Spinal cord (tissue), 10 donors: ENCODE measurements around the gene TNIK. TPM values are rescaled to one million over a fixed set of nuclear protein-coding genes. Genes with fewer than 3 reads are reported as not detected.

Experiments used
- DNase-seq, 6 donors: peaks; one replicate each; pipeline versions ENCODE4 v3.0.0 to v3.0.0-alpha.2; 2013 to 2015; ENCODE audit warnings: low spot score in 6 of 6, low read depth in 4 of 6
- H3K27ac ChIP-seq: one replicate; pipeline ENCODE4 v1.5.1; 2013; ENCODE audit warnings: low read depth, low read length, control low read depth
- H3K27me3 ChIP-seq: one replicate; pipeline ENCODE4 v1.6.1; 2013; ENCODE audit warnings: low read length; ENCODE audit not compliant: control insufficient read depth, insufficient read depth
- H3K36me3 ChIP-seq: one replicate; pipeline ENCODE4 v1.6.1; 2013; ENCODE audit warnings: low read length; ENCODE audit not compliant: control insufficient read depth, insufficient read depth
- H3K4me1 ChIP-seq: one replicate; pipeline ENCODE4 v1.6.1; 2013; ENCODE audit warnings: low read length; ENCODE audit not compliant: control insufficient read depth, insufficient read depth
- H3K4me3 ChIP-seq: one replicate; pipeline ENCODE4 v1.5.1; 2013; ENCODE audit warnings: low read depth, low read length, control low read depth
- H3K9me3 ChIP-seq: one replicate; pipeline ENCODE4 v1.6.1; 2013; ENCODE audit warnings: low read length; ENCODE audit not compliant: control insufficient read depth, insufficient read depth
- WGBS: methylation state at CpG from one replicate; pipeline ENCODE4 v1.1.5; 2013; ENCODE audit warnings: missing lambda C conversion rate; ENCODE audit not compliant: insufficient coverage; 5-methylcytosine and 5-hydroxymethylcytosine counted together
- polyA plus RNA-seq, 2 donors: library from polyadenylated mRNA; unstranded; fragments of 120-200 nt; gene quantifications; one replicate each; pipeline ENCODE4 v1.2.1, GENCODE V29; 2013; ENCODE audit not compliant: insufficient read length in 2 of 2
- total RNA-seq, 2 donors: library from RNA; depleted of rRNA in 1 of 2; stranded (reverse); fragments of 120-200 nt in 1 of 2; fragments of >200 nt in 1 of 2; gene quantifications; one replicate each; pipeline versions ENCODE4 v1.2.3 to v1.2.4, GENCODE V29; 2013 to 2014
- donor health status: healthy.

Gene TNIK
- total and polyA plus RNA-seq, 4 donors, result 38.3 to 105 (median 88.5) TPM

- Histone ChIP-seq H3K4me1 (no peaks in the 10 kb centered on the region), H3K9me3 (peaks cover 2% of the 10 kb centered on the region), H3K36me3 (no peaks in the 10 kb centered on the region), H3K4me3 (no peak overlapping the region), H3K27ac (no peak overlapping the region), H3K27me3 (no peaks in the 10 kb centered on the region)
- 83% methylated on average over 3 of the region's 5 CpGs for WGBS
- DNase-seq, result no peak
These were observed 237.2 kb downstream of the TNIK start for GRCh38 chr3:171222995-171223394.

GRCh38 chr3:171221597-171221996 lies 238.6 kb downstream of the TNIK start:
- Histone ChIP-seq H3K4me3 (no peak overlapping the region), H3K4me1 (no peaks in the 10 kb centered on the region), H3K27ac (no peak overlapping the region), H3K27me3 (no peaks in the 10 kb centered on the region), H3K36me3 (no peaks in the 10 kb centered on the region), H3K9me3 (peaks cover 2% of the 10 kb centered on the region)
- WGBS, result no CpG with 5 or more reads among the region's 2 CpGs
- no peak for DNase-seq

GRCh38 chr3:171221104-171221503 lies 239.1 kb downstream of the TNIK start:
- H3K36me3 ChIP-seq, result no peaks in the 10 kb centered on the region
- peaks cover 2% of the 10 kb centered on the region for H3K9me3 ChIP-seq
- 100% methylated on average over 2 of the region's 2 CpGs for WGBS
- DNase-seq, result no peak
- no peaks in the 10 kb centered on the region for H3K4me1 ChIP-seq
- no peaks in the 10 kb centered on the region for H3K27me3 ChIP-seq
- no peak overlapping the region for H3K4me3 ChIP-seq
- H3K27ac ChIP-seq, result no peak overlapping the region

GRCh38 chr3:171219258-171219657 lies 240.9 kb downstream of the TNIK start:
- H3K4me3 ChIP-seq, result no peak overlapping the region
- no peaks in the 10 kb centered on the region for H3K27me3 ChIP-seq
- H3K4me1 ChIP-seq, result no peaks in the 10 kb centered on the region

GRCh38 chr3:171218069-171218468 lies 242.1 kb downstream of the TNIK start:
- WGBS, result 60% methylated on average over 1 of the region's 3 CpGs
- no peak for DNase-seq
- H3K4me1 ChIP-seq, result no peaks in the 10 kb centered on the region

More at GRCh38 chr3:171219258-171219657, 240.9 kb downstream of the TNIK start:
- no peak overlapping the region for H3K27ac ChIP-seq
- DNase-seq, result no peak
- H3K9me3 ChIP-seq, result no peaks in the 10 kb centered on the region
- no peaks in the 10 kb centered on the region for H3K36me3 ChIP-seq

GRCh38 chr3:171213907-171214306 lies 246.3 kb downstream of the TNIK start:
- Histone ChIP-seq H3K27me3 (no peaks in the 10 kb centered on the region), H3K27ac (no peak overlapping the region), H3K4me1 (no peaks in the 10 kb centered on the region), H3K9me3 (no peaks in the 10 kb centered on the region), H3K36me3 (no peaks in the 10 kb centered on the region), H3K4me3 (no peak overlapping the region)
- DNase-seq, result no peak
- no CpG with 5 or more reads among the region's 2 CpGs for WGBS

More at GRCh38 chr3:171218069-171218468, 242.1 kb downstream of the TNIK start:
- Histone ChIP-seq H3K9me3 (no peaks in the 10 kb centered on the region), H3K4me3 (no peak overlapping the region), H3K27ac (no peak overlapping the region), H3K36me3 (no peaks in the 10 kb centered on the region), H3K27me3 (no peaks in the 10 kb centered on the region)

GRCh38 chr3:171213178-171213577 lies 247.0 kb downstream of the TNIK start:
- 82% methylated on average over 2 of the region's 8 CpGs for WGBS

GRCh38 chr3:171212648-171213047 lies 247.6 kb downstream of the TNIK start:
- H3K27me3 ChIP-seq, result no peaks in the 10 kb centered on the region
- H3K4me1 ChIP-seq, result no peaks in the 10 kb centered on the region
- H3K27ac ChIP-seq, result no peak overlapping the region
- peaks cover 3% of the 10 kb centered on the region for H3K36me3 ChIP-seq
- WGBS, result no CpG with 5 or more reads among the region's 3 CpGs
- DNase-seq, result no peak
- H3K4me3 ChIP-seq, result no peak overlapping the region
- no peaks in the 10 kb centered on the region for H3K9me3 ChIP-seq

More at GRCh38 chr3:171213178-171213577, 247.0 kb downstream of the TNIK start:
- no peak for DNase-seq
- no peak overlapping the region for H3K27ac ChIP-seq
- no peak overlapping the region for H3K4me3 ChIP-seq
- H3K4me1 ChIP-seq, result no peaks in the 10 kb centered on the region
- no peaks in the 10 kb centered on the region for H3K9me3 ChIP-seq
- no peaks in the 10 kb centered on the region for H3K36me3 ChIP-seq
- H3K27me3 ChIP-seq, result no peaks in the 10 kb centered on the region

- Histone ChIP-seq H3K36me3 (peaks cover 3% of the 10 kb centered on the region), H3K4me3 (no peak overlapping the region), H3K9me3 (no peaks in the 10 kb centered on the region), H3K27ac (no peak overlapping the region), H3K4me1 (no peaks in the 10 kb centered on the region), H3K27me3 (no peaks in the 10 kb centered on the region)
- no CpG with 5 or more reads among the region's 1 CpG for WGBS
- DNase-seq, result no peak
These were observed 253.9 kb downstream of the TNIK start for GRCh38 chr3:171206283-171206682.

- Histone ChIP-seq H3K4me3 (no peak overlapping the region), H3K36me3 (peaks cover 3% of the 10 kb centered on the region), H3K27ac (no peak overlapping the region), H3K4me1 (no peaks in the 10 kb centered on the region), H3K27me3 (no peaks in the 10 kb centered on the region), H3K9me3 (no peaks in the 10 kb centered on the region)
- no CpG with 5 or more reads among the region's 1 CpG for WGBS
- no peak for DNase-seq
These were observed 255.3 kb downstream of the TNIK start for GRCh38 chr3:171204942-171205341.
